Lung (tissue), 12 donors: ENCODE measurements around the gene WWTR1. TPM values are rescaled to one million over a fixed set of nuclear protein-coding genes. Genes with fewer than 3 reads are reported as not detected.

Experiments
- ATAC-seq: fragments of 200-7000 bp; cut with Tn5 transposase; one replicate; pipeline ENCODE4 v1.9.1; 2020; ENCODE audit warnings: moderate number of reproducible peaks; ENCODE audit not compliant: insufficient read depth, low FRiP score
- DNase-seq, 3 donors: peaks; one replicate each; pipeline ENCODE4 v3.0.0-alpha.2; 2013 to 2017
- H3K27ac ChIP-seq, 2 donors: one replicate each; pipeline ENCODE4 v1.5.1; 2013; ENCODE audit warnings: mild to moderate bottlenecking in 2 of 2, moderate library complexity in 2 of 2, control low read depth in 1 of 2, inconsistent platforms in 1 of 2, low read depth in 1 of 2, low read length in 1 of 2
- H3K27me3 ChIP-seq, 3 donors: one replicate each; pipeline ENCODE4 v1.5.1; 2013; ENCODE audit warnings: low read length in 2 of 3; ENCODE audit not compliant: control insufficient read depth in 3 of 3, insufficient read depth in 3 of 3
- H3K36me3 ChIP-seq, 4 donors: one replicate each; pipeline ENCODE4 v1.5.1; 2013; ENCODE audit warnings: low read length in 4 of 4, mild to moderate bottlenecking in 1 of 4, moderate library complexity in 1 of 4; ENCODE audit not compliant: control insufficient read depth in 4 of 4, insufficient read depth in 4 of 4
- H3K4me1 ChIP-seq, 5 donors: one replicate each; pipeline ENCODE4 v1.5.1; 2013; ENCODE audit warnings: low read length in 5 of 5, mild to moderate bottlenecking in 2 of 5, moderate library complexity in 1 of 5; ENCODE audit not compliant: control insufficient read depth in 5 of 5, insufficient read depth in 5 of 5
- H3K4me3 ChIP-seq: one replicate; pipeline ENCODE4 v1.5.1; 2013; ENCODE audit warnings: mild to moderate bottlenecking, control low read depth, moderate library complexity
- H3K9ac ChIP-seq, 2 donors: one replicate each; pipeline ENCODE4 v1.5.1; 2013; ENCODE audit warnings: low read length in 2 of 2, control low read depth in 1 of 2; ENCODE audit not compliant: insufficient read depth in 1 of 2
- H3K9me3 ChIP-seq, 4 donors: one replicate each; pipeline ENCODE4 v1.5.1; 2013; ENCODE audit warnings: low read length in 3 of 4, mild to moderate bottlenecking in 1 of 4, moderate library complexity in 1 of 4; ENCODE audit not compliant: control insufficient read depth in 4 of 4, insufficient read depth in 3 of 4
- CTCF ChIP-seq: IDR thresholded peaks from 2 replicates; pipeline ENCODE4 v1.5.1; 2012; ENCODE audit warnings: mild to moderate bottlenecking; ENCODE audit errors: control extremely low read depth, extremely low read depth
- WGBS, 2 donors: extraction: QIAGEN DNeasy Blood & Tissue Kit; methylation state at CpG; one replicate each; pipeline ENCODE4 v1.1.7; 2013; 5-methylcytosine and 5-hydroxymethylcytosine counted together
- polyA plus RNA-seq, 2 donors: library from polyadenylated mRNA; stranded (reverse); fragments of 200-250 nt; gene quantifications; one replicate each; pipeline ENCODE4 v1.2.1, GENCODE V29; 2013
- total RNA-seq, 2 donors: library from RNA; depleted of rRNA in 1 of 2; stranded (reverse); fragments of >200 nt in 1 of 2; gene quantifications; one replicate each; pipeline ENCODE4 v1.2.1, GENCODE V29; 2014 to 2021
- donor health status: control.
- donor health status: control.
- donor health status: Bipolar disorder and iron deficiency.
- donor health status: healthy.
- donor health status: DM: yes; HTN: yes; CAD: no.

The WWTR1 gene
- total and polyA plus RNA-seq, 4 donors: 29.3 to 186 (median 63.4) TPM

DNA sequence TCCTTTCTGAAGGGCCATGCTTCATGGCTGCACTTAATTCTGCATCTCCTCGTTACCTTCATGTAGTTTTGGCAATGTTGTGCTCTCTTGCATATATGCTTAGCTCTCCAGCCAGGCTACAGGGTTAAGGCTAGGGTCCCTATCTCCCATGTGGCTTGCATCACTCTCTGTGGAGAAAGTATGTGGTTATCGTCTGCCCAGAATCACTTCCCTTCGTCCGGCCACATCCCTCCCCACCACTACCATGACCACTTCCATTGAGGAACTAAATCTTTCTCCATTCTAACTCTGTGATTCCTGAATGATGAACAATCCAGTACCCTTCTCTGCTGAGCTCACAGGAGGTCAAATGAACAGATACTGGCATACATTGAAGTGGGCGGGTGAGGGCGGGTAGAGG, 34.0 kb downstream of the WWTR1 start:
- H3K36me3 ChIP-seq: no peaks in the 10 kb centered on the region
- DNase-seq (no peak), ATAC-seq (no peak)
- H3K27ac ChIP-seq: no peak overlapping the region
- H3K9ac ChIP-seq: no peak overlapping the region
- H3K4me1 ChIP-seq: peaks cover 0 to 26% (median 1%) of the 10 kb centered on the region in 5 donors
- no peaks in the 10 kb centered on the region for H3K27me3 ChIP-seq
- H3K9me3 ChIP-seq: no peaks in the 10 kb centered on the region
- no peak for TF ChIP-seq CTCF
- 46 to 70% methylated on average over 6 of the region's 6 CpGs for WGBS, 2 donors
- no peak overlapping the region for H3K4me3 ChIP-seq

DNA sequence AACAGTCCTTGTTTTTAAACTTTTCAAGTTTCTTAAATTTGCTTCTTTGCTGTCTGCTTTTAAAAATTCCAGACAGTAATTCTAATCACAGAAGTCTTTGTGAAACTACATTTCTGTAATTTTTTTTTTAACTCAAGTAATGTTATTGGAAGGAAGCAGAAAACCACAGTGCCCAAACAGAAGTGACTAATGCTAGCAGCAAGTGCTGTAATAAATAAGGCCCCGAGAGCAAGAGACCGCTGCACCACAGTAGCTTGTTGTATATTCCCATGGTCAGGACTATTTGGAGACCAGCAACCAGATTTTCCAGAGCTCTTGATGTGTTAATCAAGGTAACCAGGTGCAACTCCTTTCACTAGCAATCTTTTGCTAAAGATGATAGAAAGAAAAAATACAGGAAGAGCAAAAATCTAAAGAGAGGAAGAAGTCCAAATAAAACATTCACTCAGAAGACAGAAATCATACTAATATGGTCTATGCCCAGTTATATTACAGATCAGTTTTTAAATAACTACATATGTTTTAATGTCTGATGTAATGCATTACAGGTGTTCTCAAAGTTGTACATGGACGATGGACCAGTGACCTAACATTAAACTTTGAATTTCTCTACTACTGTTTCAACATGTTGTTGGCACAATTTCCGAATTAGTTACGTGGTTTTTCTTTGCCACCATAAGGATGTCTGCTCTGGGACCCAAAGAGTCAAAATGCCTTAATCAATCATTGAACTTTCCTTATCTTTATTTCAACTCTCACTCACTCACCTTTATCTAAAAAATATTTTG, 36.4 kb downstream of the WWTR1 start:
- no peak for ATAC-seq
- peaks cover 0 to 32% (median 0%) of the 10 kb centered on the region in 5 donors for H3K4me1 ChIP-seq
- DNase-seq: no peak
- no peaks in the 10 kb centered on the region for H3K27me3 ChIP-seq
- H3K27ac ChIP-seq: no peak overlapping the region
- H3K9me3 ChIP-seq: peaks cover 0 to 2% (median 0%) of the 10 kb centered on the region in 4 donors
- no peak overlapping the region for H3K4me3 ChIP-seq
- H3K9ac ChIP-seq: no peak overlapping the region
- TF ChIP-seq CTCF: no peak
- H3K36me3 ChIP-seq: peaks cover 0 to 2% (median 0%) of the 10 kb centered on the region in 4 donors
- 34 to 36% methylated on average over 5 of the region's 5 CpGs for WGBS, 2 donors

- TF ChIP-seq CTCF: no peak
- Histone ChIP-seq H3K9ac (no peak overlapping the region), H3K27ac (no peak overlapping the region), H3K4me1 (peaks cover 0 to 29% (median 0%) of the 10 kb centered on the region in 5 donors), H3K27me3 (no peaks in the 10 kb centered on the region), H3K9me3 (peaks cover 0 to 2% (median 0%) of the 10 kb centered on the region in 4 donors), H3K4me3 (no peak overlapping the region), H3K36me3 (peaks cover 0 to 2% (median 0%) of the 10 kb centered on the region in 4 donors)
- DNase-seq (no peak), ATAC-seq (no peak)
- WGBS, 2 donors: 82 to 83% methylated on average over 1 of the region's 1 CpG
Observed at GRCh38 chr3:149620291-149621020, 37.4 kb downstream of the WWTR1 start.
